ENCODE results near the gene MCOLN2. TPM values are rescaled to one million over a fixed set of nuclear protein-coding genes. Genes with fewer than 3 reads are reported as not detected.
"Not testable (repeated sequence)": the region's sequence is repeated elsewhere in the genome, so short reads cannot be mapped to it uniquely, and the experiment has no call there.

Gene MCOLN2
- total RNA-seq, 1 donor from 2014 or later, result 0.19 TPM

DNA sequence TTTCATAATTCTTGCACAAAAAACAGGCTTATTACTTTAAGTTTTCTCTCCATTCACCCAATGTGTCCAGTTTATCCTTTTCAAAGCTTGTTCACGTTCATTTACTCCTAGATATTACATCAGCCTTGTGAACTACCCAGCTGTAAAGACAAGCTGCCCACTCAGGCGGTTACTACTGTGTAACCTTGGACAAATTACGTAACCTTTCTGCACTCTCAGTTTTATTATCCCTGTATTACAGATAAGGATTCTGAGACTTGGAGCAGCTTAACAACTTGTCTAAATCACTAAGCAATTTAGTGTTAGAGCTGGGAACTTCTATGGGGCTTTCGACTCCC lies 83.4 kb downstream of the MCOLN2 start:
- Histone ChIP-seq H3K9me3 (replicated peaks) (no peaks in the 10 kb centered on the region), H3K4me3 (no peak overlapping the region), H3K4me1 (peaks cover 11% of the 10 kb centered on the region), H3K27ac (replicated peaks) (no peak overlapping the region), H3K36me3 (no peaks in the 10 kb centered on the region), H3K27me3 (ENCODE audit: low read depth) (no peaks in the 10 kb centered on the region)
- DNase-seq, result no peak
- TF ChIP-seq, protein P1, sequence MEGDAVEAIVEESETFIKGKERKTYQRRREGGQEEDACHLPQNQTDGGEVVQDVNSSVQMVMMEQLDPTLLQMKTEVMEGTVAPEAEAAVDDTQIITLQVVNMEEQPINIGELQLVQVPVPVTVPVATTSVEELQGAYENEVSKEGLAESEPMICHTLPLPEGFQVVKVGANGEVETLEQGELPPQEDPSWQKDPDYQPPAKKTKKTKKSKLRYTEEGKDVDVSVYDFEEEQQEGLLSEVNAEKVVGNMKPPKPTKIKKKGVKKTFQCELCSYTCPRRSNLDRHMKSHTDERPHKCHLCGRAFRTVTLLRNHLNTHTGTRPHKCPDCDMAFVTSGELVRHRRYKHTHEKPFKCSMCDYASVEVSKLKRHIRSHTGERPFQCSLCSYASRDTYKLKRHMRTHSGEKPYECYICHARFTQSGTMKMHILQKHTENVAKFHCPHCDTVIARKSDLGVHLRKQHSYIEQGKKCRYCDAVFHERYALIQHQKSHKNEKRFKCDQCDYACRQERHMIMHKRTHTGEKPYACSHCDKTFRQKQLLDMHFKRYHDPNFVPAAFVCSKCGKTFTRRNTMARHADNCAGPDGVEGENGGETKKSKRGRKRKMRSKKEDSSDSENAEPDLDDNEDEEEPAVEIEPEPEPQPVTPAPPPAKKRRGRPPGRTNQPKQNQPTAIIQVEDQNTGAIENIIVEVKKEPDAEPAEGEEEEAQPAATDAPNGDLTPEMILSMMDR (IDR thresholded peaks at IDR 0.05; ENCODE audit: borderline replicate concordance), result no peak
- intact Hi-C loops (cut with micrococcal nuclease), result no loop called here

DNA sequence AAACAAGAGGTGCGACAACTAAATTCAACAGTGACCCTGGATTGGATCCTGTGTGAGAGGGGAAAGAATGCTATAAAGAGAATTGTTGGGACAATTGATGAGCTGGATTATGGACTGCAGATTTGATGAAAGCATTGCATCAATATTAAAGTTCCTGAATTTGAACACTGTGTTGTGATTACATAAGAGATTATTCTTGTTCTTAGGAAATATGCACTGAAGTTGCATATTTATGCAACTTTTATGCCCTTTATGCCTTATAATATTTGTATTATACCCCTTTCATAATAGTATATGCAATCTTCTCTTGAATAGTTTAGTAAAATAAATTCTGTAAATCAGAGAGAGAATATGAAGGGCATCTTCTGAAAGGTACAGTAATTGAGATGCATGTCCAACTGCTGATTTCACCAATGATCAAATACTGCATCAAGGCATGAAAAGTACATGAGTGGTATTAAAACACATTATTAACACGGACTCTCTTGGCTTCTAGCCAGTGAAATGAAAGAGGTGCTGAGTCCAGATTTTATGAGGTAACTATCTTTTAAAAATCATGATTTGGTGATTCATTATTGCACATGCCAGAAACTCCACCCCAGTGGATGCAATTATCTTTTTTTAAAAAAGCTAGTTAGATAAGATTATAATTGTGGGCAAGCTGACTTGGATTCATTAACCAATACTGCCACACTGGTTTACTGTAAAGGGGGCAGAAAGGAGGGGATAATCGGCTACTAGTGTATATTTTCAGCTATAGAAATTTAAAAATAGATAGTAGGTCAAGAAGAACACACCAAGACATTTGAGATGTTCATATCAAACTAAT lies 84.0 kb downstream of the MCOLN2 start:
- Histone ChIP-seq H3K36me3 (no peaks in the 10 kb centered on the region), H3K27ac (replicated peaks) (no peak overlapping the region), H3K4me1 (peaks cover 11% of the 10 kb centered on the region), H3K4me3 (no peak overlapping the region), H3K27me3 (ENCODE audit: low read depth) (no peaks in the 10 kb centered on the region), H3K9me3 (replicated peaks) (no peaks in the 10 kb centered on the region)
- TF ChIP-seq, protein P1 (IDR thresholded peaks at IDR 0.05; ENCODE audit: borderline replicate concordance), result no peak
- intact Hi-C loops (cut with micrococcal nuclease), result no loop called here
- DNase-seq, result no peak

DNA sequence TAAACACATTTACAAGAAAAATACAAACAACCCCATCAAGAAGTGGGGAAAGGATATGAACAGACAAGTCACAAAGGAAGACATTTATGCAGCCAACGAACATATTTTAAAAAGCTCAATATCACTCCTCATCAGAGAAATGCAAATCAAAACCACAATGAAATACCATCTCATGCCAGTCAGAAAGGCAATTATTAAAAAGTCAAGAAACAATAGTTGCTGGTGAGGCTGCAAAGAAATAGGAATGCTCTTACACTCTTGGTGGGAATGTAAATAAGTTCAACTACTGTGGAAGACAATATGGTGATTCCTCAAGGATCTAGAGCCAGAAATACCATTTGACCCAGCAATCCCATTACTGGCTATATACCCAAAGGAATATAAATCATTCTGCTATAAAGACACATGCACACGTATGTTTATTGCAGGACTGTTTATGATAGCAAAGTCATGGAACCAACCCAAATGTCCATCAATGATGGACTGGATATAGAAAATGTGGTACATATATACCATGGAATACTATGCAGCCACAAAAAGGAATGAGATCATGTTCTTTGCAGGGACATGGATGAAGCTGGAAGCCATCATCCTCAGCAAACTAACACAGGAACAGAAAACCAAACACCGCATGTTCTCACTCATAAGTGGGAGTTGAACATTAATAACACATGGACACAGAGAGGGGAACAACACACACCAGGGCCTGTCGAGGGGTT lies 88.0 kb downstream of the MCOLN2 start:
- H3K9me3 ChIP-seq (replicated peaks); H3K36me3 ChIP-seq; intact Hi-C loops (cut with micrococcal nuclease); DNase-seq; H3K4me1 ChIP-seq; H3K4me3 ChIP-seq; H3K27ac ChIP-seq (replicated peaks); H3K27me3 ChIP-seq (ENCODE audit: low read depth): not testable (repeated sequence)

DNA sequence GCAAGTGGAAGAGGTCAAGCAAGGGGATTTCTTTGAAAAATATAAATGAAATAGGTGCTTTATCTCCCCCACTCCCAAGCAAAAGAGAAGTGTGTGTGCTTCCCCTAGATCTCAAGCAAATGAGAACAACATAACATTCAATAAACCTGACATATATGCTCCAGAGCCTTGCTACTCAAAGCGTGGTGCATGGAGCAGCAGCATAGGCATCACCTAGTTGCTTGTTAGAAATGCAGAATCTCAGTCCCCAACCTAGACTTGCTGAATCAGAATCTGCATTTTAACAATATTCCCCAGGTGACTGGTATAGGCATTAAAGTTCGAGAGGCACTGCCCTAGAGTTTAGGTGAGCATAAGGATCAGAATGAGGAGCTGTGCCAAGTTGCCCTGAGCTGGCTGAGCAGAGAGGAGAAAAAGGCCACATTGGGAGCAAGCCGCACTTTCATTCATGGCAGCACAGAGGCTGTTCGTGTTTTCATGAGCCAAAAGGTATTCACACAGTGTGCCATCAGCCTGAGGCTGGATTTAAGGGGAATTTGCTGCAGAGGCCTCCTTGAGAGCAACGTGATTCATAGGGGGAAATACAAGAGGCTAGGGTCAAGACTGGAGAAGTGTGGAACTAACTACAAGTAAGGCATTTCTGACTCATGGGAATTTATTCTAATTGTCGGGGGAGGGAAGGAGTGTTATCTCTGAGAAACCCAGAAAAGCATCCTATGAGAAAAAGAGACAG lies 89.7 kb downstream of the MCOLN2 start:
- intact Hi-C loops (cut with micrococcal nuclease), result no loop called here
- peaks cover 8% of the 10 kb centered on the region for H3K9me3 ChIP-seq (replicated peaks)
- no peak overlapping the region for H3K27ac ChIP-seq (replicated peaks)
- H3K4me1 ChIP-seq, result no peaks in the 10 kb centered on the region
- H3K4me3 ChIP-seq, result no peak overlapping the region
- DNase-seq, result no peak
- H3K36me3 ChIP-seq, result no peaks in the 10 kb centered on the region
- TF ChIP-seq, protein P1 (IDR thresholded peaks at IDR 0.05; ENCODE audit: borderline replicate concordance), result no peak
- no peaks in the 10 kb centered on the region for H3K27me3 ChIP-seq (ENCODE audit: low read depth)

DNA sequence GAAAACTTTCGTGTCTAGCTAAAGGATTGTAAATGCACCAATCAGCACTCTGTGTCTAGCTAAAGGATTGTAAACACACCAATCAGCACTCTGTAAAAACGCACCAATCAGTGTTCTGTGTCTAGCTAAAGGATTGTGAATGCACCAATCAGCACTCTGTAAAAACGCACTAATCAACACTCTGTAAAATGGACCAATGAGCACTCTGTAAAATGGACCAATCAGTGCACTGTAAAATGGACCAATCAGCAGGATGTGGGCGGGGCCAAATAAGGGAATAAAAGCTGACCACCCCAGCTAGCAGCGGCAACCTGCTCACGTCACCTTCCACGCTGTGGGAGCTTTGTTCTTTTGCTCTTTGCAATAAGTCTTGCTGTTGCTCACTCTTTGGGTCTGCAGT lies 94.2 kb downstream of the MCOLN2 start:
- H3K4me3 ChIP-seq; H3K36me3 ChIP-seq; H3K4me1 ChIP-seq; intact Hi-C loops (cut with micrococcal nuclease); H3K27me3 ChIP-seq (ENCODE audit: low read depth); H3K27ac ChIP-seq (replicated peaks); H3K9me3 ChIP-seq (replicated peaks); DNase-seq: not testable (repeated sequence)

DNA sequence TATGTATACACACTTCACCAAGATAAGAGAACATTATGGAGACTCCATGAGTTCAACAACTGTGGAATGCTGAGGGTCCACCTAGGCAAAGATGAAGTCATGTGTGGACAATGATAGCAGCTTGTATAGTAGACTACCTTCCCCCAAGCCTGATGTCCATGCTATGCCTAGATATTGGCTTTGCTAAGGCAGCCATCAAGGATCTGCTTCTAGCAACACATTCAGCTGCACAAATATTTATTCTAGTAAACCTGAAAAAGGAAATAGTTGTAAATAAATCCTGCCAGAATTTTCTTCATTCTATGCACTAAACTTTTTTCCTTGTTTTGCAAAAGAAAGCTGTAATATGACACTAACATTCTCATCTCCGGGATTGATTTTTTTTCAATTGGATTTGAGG lies 96.9 kb downstream of the MCOLN2 start:
- DNase-seq, result no peak
- TF ChIP-seq, protein P1 (IDR thresholded peaks at IDR 0.05; ENCODE audit: borderline replicate concordance), result no peak
- peaks cover 17% of the 10 kb centered on the region for H3K27me3 ChIP-seq (ENCODE audit: low read depth)
- intact Hi-C loops (cut with micrococcal nuclease), result no loop called here
- no peaks in the 10 kb centered on the region for H3K4me1 ChIP-seq
- peaks cover 8% of the 10 kb centered on the region for H3K9me3 ChIP-seq (replicated peaks)
- no peak overlapping the region for H3K27ac ChIP-seq (replicated peaks)
- H3K36me3 ChIP-seq, result no peaks in the 10 kb centered on the region
- H3K4me3 ChIP-seq, result no peak overlapping the region

Data from left ventricle myocardium inferior (tissue), 1 donor.